Hepatic stellate cell (primary cell): ENCODE data around the gene ARHGAP9.
"Not testable (repeated sequence)": the region's sequence is repeated elsewhere in the genome, so short reads cannot be mapped to it uniquely, and the experiment has no call there.

Experiments
- DNase-seq: peaks from one replicate; pipeline ENCODE4 v3.0.0; 2011; ENCODE audit warnings: low spot score

Gene ARHGAP9

DNA sequence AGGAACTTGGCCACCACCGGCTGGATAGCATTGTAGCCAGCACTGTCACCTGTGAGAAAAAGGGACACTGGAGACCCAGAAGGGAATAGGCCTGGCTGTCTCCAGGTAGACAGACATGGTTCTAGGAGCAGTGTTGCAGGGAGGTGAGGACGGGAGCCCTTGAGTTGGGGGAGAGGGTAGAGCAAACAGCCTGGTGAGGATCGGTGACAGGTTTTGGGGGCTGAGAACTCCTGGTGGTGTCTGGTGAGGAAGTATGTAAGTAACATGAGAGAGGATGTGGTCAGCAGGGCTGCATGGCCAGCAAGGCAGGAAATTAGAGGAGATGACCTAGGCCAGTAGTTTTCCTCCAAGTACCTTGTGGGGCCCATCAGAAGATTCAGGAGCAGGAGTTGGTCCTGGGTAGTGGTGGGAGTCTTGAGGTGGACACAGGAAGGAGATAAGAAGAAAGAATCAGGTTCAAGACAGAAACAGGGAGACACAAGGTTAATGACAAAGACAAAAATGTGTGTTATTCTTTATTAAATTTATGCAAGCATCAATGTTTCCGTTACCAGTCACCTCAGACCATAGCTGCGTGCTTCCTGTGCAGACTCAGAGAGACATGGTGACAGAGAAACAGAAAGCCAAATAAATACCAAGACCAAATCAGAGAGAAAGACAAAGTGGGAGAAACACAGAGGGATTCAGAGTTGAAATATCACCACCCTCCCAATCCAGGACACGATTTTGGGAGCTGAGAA, at the start of gene ARHGAP9:
ARHGAP9 (minus strand) TSS at position 491 of the 740 bp plus-strand sequence; CDS start at position 31, 460 bp downstream.
- no peak for DNase-seq

DNA sequence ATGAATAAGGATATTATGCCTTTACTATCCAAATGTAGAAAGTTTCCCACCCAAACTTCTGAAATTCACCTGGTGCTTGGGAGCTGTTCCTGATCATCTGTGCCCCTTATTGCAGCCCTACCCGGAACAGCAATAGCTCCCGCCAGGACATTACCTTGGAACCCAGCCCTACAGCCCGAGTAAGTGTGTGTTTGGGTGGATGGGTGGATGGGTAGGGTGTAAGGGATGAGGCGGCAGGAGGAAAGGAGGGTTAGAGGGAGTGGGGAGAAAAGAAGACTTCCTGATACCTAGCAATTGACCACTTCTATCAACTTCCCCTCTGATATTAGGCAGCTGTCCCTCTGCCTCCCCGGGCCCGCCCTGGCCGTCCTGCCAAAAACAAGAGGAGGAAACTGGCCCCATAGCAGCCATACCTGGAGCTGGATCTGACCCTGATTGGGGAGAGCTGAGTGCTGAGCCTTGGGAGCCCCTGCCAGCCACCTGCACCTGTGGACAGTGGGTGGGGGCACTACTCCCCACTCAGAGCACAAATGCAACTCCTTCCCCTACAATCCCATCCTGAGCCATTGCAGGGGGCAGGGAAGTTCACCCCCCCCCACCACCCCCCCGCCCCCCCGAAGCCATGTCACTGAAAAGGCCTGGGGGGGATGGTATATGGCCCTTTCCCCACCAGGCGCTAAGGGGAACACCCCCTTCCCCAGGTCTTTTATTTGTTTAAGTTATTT, 49.3 kb upstream of the ARHGAP9 start:
- DNase-seq = no peak

DNA sequence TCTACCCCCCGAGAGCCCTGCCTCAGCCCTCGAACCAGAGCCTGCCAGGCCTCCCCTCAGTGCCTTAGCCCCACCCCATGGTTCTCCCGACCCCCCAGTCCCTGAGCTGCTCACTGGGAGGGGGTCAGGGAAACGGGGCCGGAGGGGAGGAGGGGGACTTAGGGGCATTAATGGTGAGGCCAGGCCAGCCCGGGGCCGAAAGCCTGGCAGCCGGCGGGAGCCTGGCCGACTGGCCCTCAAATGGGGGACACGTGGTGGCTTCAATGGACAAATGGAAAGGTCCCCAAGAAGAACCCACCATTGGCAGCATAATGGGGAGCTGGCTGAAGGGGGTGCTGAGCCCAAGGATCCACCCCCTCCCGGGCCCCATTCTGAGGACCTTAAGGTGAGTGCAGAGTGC, 48.5 kb upstream of the ARHGAP9 start:
- no peak for DNase-seq

DNA sequence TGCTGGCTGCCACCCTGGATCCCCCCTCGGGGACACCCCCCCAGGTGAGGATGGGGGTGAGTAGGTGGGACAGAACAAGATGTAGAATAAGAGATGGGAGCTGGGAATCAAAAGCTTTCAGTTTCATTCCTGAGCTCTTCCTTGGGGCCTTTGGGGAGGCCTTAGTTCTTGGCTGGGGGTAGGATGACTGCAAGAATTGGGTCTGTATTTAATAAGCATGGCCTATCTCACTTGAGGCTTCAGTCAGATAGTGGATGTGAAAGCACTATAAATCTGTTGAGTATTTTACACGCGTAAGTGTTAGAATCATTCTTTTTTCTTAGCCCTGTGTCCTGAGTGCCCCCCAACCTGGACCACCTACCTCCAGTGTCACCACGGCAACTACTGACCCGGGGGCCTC, 47.5 kb upstream of the ARHGAP9 start:
- no peak for DNase-seq

DNA sequence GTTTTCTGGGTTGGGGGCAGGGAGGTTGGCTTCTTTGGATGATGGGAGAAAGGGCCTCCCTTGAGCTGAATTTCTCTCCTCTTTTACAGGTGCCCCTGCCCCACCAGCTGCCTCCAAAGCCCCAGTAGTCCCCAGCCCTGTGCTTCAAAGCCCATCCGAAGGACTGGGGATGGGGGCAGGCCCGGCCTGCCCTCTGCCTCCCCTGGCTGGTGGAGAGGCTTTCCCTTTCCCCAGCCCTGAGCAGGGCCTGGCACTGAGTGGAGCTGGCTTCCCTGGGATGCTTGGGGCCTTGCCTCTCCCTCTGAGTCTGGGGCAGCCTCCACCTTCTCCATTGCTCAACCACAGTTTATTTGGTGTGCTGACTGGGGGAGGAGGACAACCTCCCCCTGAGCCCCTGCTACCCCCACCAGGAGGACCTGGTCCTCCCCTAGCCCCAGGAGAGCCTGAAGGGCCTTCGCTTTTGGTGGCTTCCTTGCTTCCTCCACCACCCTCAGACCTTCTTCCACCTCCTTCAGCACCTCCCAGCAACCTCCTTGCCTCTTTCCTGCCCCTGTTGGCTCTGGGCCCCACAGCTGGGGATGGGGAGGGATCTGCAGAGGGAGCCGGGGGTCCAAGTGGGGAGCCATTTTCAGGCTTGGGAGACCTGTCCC, 46.9 kb upstream of the ARHGAP9 start:
- no peak for DNase-seq

DNA sequence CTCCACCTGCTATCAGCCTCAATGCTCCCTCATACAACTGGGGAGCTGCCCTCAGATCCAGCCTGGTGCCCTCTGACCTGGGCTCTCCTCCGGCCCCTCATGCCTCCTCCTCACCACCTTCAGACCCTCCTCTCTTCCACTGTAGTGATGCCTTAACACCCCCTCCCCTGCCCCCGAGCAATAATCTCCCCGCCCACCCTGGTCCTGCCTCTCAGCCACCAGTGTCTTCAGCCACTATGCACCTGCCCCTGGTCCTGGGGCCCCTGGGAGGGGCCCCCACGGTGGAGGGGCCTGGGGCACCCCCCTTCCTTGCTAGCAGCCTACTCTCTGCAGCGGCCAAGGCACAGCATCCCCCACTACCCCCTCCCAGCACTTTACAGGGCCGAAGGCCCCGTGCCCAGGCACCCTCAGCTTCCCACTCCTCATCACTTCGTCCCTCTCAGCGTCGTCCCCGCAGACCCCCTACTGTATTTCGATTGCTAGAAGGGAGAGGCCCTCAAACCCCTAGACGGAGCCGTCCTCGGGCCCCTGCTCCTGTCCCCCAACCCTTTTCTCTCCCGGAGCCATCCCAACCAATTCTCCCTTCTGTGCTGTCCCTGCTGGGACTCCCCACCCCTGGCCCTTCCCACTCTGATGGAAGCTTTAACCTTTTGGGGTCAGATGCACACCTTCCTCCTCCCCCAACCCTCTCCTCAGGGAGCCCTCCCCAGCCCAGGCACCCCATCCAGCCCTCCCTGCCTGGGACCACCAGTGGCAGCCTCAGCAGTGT, 46.1 kb upstream of the ARHGAP9 start:
- no peak for DNase-seq

DNA sequence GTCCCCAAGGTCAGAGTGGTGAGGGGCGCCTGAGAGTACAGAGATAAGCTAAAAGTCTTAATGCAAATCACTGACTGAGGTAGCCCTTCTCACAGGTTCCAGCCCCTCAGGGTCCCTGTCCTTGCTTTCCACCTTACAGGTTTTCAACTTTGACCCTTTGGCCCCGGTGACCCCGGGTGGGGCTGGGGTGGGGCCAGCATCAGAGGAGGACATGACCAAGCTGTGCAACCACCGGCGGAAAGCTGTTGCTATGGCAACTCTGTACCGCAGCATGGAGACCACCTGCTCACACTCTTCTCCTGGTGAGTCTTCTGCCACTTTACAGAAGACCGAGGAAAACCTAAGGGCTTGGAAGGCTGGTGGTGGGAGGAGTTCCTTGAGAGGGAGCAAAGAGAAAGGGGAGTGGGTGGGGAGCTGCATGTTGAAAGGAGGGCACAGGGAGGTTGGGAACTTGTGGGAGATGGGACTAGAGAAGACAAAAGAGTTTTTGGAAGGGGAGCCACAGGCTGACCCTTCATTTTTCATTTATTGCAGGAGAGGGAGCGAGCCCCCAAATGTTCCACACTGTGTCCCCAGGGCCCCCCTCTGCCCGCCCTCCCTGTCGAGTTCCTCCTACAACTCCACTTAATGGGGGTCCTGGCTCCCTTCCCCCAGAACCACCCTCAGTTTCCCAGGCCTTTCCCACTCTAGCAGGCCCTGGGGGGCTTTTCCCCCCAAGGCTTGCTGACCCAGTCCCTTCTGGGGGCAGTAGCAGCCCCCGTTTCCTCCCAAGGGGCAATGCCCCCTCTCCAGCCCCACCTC, 45.3 kb upstream of the ARHGAP9 start:
- DNase-seq = no peak

DNA sequence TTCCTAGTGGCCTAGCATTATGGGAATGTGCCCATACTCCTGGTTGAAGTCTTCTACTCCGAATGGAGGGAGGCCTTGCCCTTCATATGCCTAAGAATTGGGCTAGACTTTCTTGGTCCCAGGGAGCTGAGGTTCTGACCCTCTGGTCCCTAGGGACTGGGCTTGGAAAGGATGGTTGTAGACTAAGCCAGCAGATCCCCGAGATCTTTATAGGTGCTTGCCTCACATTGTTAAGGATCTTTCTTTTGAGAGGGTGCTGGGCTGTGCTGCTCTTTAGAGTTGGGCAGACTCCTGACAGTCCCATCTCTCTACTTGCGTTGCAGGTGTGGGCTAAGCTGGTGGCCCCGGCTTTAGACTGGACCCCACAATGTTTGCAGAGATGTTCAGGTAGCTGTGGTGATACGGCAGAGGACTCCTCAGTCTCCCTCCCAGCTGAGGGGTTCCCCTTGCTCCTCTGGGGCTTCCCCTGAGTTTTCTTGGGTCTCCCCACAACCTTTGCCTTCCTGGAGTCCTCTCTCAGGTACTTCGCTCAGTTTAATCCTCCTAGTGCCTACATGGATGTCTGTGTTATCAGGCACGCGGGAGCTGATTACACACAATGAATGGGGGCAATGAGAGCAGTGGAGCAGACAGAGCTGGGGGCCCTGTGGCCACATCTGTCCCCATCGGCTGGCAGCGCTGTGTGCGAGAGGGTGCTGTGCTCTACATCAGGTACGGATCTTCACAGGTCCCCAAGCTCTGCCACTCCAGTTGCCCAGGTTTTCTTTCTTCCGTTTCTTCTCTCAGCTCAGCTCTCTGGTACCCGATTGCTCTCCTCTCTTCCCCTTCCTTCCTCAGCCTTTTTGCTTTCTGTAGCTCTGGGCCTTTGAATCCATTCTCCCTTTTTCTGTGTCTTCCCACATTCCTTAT, 44.3 kb upstream of the ARHGAP9 start:
- DNase-seq = no peak

DNA sequence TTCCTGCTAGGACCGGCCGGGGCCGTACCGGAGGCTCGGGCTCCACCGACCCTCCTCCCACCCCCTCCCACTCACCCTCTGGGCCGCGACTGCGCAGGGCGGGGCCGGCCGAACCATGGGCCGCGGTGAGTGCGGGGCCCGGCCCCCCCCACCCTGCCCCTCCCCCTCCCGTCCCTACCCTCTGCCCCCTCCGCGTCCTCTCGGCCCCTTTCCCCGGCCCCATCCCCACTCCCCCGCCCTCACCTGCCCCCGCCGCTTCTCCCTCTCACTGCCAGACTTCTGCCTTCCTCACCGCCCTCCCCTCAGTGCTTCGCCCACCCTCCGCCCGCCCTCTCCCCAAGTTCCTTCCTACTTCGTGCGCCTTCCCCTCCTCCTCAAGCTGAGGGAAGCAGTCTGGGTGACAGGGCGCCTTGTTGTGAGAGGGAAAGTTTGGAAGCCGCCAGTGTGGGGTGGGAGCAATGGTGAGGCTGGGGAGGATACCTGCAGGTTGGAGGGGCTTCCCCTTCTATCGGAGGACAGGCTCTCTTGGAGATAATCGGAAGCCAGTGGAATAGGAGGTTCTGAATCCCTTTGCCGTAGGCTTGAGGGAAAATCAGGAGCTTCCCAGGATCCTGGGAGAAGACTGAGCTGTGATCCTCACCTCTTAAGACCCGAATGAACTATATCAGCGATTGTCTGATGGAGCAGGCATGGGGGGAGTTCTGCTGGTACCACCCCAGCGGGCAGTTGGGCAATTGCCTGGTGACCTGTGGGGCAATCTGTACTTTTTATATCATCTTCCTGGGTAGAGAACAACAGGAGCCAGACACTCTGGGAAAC, 43.4 kb upstream of the ARHGAP9 start:
- DNase-seq = peak; percentile 41

DNA sequence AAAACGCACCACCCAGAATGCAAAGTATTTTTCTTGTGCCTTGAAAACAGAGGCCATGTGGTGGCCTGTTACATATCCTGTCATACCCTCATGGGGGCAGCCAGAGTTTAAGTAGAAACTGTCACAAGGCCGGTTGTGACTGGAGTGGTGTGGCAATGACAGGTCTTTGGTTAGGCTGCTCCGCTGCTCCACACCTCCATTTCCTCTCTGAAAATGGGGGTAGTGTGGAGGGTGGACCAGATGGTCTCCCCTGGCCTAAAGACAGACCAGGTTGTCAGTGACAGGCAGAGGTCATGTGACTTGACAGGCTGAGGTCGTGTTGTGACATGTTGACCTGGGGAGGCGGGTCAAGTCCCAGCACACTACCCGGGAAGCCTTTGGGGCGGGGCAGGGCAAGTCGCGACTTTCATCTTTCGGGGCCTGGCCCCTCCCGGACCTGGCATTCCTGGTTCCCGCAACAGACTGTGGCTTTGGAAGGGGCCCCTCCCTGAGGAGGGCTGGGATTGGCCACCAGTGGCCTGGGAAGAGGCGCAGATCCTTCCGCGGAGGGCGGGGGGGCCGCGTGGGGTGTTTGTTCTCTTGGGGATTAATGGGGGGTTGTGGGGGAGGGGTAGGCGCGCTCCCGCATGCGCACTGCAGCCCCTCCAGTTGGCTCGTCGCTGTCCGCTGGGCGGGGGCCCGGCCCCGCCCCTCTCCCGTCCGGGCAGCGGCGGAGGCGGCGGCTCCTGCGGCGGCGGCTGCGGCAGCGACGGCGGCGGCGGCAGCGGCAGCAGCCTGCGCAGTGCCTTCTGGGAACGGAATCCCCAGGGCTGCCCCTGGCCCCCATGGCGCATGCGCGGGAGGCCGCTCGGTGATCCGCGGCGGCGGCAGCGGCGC, 42.6 kb upstream of the ARHGAP9 start, which contains the start of gene MBD6:
MBD6 (plus strand) TSS at position 814 of the 876 bp plus-strand sequence. CDS start 1,480 bp downstream, outside the sequence.
- DNase-seq = peak; percentile 99

DNA sequence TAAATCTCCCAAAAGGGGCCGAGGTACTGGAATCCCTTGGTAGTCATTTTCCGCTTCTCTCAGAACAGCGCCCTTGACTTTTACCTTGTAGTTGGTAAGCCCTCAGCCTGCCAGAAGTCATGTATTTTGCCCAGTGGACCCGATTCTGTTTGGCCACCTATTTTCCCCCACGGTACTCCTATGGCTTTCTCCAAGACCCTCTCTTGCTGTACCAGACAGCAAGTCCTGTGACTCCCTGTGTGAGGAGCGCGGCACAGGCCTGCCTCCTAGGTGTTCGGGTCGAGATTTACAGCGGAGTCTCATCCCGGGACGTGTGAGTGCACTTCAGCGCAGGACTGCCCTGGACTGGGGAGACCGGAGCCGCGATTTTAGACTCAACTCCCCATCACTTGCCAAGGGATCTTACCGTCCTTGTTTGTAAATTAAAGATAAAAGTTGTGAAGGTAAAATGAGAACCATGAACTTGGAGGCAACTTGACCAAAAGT, 41.9 kb upstream of the ARHGAP9 start:
- peak; percentile 39 for DNase-seq

DNA sequence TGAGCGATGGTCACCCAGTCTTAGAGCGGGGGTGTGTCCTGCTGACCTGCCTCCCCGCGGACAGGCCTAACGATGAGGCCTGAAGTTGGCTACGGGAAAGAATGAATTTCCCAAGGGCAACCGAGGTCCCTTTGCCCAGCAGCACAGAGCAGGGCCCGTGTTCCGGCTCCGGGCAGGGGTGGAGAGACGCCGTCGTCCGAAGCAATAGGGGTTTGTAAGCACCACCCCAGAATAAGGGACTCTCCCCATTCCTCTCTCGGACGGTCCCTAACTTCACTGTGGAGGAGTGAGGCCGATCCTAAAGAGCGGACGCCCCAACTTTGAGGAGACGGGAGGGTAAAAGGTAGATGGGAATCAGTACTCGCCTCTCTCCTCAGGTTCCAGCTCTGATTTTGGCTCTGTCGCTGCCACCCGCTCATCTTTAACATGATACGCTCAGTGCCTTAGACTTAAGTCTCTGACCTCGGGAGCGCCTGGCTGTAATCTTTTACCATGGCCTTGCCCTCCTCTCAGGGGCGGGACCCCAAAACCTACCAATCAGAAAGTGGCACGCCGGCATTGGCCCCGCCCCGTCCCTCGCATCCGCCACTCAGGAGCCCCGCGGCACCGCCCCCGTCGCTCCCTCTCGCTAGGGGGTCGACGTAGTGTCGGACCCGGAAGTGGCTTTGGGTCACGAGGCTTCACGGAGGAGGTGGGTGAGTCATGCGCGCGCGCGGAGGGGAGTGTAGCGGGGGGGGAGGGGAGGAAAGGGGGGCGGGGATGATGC, 40.6 kb upstream of the ARHGAP9 start, which contains the start of gene DDIT3:
DDIT3 (minus strand) TSS at position 462 of the 766 bp plus-strand sequence. CDS start 3,108 bp downstream, outside the sequence.
- DNase-seq = peak; percentile 96

DNA sequence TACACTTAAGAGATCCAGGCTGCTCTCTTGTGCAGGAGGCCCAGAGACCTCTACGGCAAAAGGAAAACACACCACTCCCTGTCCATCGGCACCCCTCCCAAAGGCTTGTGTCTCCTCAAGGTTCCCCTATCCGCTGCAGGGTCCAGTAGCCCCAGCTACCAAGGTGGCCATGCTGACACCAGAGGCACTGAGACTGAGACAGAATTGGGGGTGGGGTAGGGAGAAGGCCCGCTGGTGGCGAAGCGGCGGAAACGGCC, 40.1 kb upstream of the ARHGAP9 start:
- DNase-seq = no peak

DNA sequence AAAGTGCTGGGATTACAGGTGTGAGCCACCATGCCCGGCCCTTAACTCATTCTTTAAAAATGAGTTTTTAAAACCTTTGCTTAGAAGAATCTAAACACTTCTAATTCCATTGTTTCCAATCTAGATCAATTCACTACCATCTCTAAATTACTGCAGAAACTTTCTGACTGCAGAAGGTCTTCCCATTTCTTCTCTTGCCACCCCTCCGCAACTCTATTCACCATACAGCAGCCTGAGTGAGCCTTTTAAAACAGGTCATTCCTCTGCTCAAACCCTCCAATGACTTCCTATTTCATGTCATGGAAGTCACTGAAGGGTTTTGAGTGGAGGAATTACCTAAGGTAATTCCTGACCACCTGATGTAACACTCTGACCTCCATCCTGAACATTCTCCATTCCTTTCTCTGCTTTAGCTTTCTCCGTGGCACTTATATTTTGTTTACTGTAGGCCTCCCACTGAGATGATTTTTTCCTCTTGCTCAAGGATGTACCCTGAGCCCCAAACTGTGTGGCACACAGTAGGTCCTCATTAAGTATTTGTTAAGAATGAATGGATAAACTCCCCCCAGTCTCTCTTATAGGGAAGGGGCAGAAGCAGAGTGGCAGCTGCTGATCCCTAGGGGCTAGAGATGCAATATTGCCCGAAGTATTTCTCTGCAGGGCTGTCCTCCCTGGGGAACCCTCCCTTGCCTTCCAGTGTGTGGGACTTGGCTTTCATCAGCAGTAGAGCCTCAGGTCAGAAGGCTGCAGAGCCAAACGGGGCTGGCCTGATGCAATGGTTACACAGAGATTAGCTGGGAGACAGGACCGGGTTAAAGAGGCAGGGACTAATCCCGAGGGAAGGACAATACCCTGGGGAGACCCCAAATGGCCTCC, 39.5 kb upstream of the ARHGAP9 start:
- peak; percentile 51 for DNase-seq

DNA sequence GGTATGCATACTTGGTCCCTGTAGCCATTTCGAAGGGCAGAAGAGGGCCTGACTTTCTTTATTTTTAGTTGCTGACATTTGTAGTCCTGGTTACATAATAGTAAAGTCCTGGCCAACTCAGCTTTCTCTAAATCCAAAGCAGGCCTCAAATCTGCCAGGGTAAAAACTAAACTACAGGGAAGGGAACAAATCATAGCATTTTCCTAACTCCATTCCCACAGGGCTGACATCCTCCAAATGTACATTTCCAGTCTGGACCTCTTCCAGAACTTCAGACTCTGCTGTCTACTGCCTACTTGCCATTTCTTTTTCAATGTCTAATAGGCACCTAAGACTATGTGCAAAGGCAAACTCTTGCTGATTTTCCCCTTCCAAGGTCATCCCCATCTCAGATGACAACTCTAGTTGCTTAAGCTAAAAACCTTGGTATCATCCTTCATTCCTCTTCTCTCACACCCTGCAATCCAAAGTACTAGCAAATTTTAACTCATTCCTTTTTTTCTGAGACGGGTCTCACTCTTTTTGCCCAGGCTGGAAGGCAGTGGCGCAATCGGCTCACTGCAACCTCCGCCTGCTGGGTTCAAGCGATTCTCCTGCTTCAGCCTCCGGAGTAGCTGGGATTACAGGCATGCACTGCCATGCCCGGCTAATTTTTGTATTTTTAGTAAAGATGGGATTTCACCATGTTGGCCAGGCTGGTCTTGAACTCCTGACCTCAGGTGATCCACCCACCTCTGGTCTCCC, 38.7 kb upstream of the ARHGAP9 start:
- no peak for DNase-seq

DNA sequence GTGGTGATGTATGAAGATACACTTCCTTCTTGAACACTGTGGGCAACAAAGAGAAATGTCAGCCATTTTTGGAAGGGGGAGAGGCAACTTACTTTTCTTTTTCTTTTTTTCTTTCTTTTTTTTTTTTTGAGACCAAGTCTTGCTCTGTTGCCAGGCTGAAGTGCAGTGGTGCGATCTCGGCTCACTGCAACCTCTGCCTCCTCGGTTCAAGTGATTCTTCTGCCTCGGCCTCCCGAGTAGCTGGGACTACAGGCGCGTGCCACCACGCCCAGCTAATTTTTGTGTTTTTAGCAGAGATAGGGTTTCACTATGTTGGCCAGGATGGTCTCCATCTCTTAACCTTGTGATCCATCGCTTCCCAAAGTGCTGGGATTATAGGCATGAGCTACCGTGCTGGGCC, 38.1 kb upstream of the ARHGAP9 start:
- not testable (repeated sequence) for DNase-seq
